ENCODE data around the gene PLA2G6. TPM values are rescaled to one million over a fixed set of nuclear protein-coding genes. Genes with fewer than 3 reads are reported as not detected.

PLA2G6 gene
- total RNA-seq, 1 experiment from 2014 or later = 36.0 TPM

DNA sequence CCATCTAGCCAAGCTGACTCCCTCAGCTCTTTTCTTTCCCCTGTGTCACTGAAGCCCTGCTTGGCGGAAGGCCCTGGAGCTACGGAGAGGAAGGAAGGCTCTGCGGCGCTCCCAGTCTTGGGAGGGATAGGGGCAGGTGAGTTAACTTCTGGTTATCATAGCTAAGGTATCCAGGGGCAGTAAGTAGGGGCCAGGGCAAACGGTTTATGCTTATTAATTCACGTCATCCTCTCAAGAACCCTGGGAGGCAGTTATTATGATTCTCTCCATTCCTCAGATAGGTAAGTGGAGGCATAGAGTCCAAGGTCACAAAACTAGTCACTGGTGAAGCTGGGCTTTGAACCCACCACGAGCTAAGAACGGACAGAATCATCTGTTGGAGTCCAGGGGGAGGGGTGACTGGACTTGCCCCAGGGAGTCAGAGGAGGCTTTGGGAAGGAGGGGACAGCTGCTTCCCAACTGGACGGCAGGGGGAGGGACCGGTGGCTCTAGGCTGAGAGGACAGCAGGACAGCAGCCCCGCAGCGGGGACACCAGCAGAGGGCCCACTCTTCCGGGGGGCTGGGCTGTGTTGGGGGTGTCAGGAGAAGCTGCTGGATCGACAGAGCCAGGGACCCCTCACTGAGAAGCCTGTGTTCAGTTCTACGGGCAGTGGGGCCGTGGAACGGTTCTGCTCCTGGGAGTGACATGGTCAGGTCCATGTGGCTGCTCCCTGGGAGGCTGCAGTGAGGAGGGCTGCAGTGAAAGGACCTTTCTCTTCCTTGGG is 74.6 kb downstream of the PLA2G6 start:
- Histone ChIP-seq H4K20me1 (ENCODE audit: insufficient read depth) (no peaks in the 10 kb centered on the region), H3K9me3 (ENCODE audit: control insufficient read depth in 1 of 2, insufficient read depth in 1 of 2, low read depth in 1 of 2, low read length in 2 of 2) (no peaks in the 10 kb centered on the region), H3K36me3 (ENCODE audit: control insufficient read depth in 1 of 2, insufficient read depth in 2 of 2, low read length in 2 of 2) (no peaks in the 10 kb centered on the region), H2AFZ (ENCODE audit: low read depth, low read length, poor library complexity, severe bottlenecking) (no peak overlapping the region), H3K27me3 (ENCODE audit: insufficient read depth, low read length) (no peaks in the 10 kb centered on the region), H3K4me2 (ENCODE audit: low read length) (no peak overlapping the region), H3K9ac (ENCODE audit: low read length) (no peak overlapping the region), H3K4me3 (replicated peaks in 1 of 2; ENCODE audit: low read depth in 1 of 2, low read length in 2 of 2) (no peak overlapping the region), H3K4me1 (ENCODE audit: control insufficient read depth in 1 of 2, insufficient read depth in 2 of 2, low read length in 2 of 2) (peaks cover 14 to 21% of the 10 kb centered on the region in 2 experiments), H3K9me2 (ENCODE audit: insufficient read depth) (no peaks in the 10 kb centered on the region), H3K79me2 (ENCODE audit: insufficient read depth, low read length) (no peaks in the 10 kb centered on the region), H3K27ac (ENCODE audit: low read depth, low read length) (no peak overlapping the region)
- CTCF ChIA-PET = no interaction called here
- TF ChIP-seq JUND (IDR thresholded peaks at IDR 0.05) (no peak), POLR2AphosphoS5 (IDR thresholded peaks at IDR 0.05; ENCODE audit: low read depth, low read length) (no peak), CBX3 (IDR thresholded peaks at IDR 0.05; ENCODE audit: low read depth) (no peak), SP1 (IDR thresholded peaks at IDR 0.05; ENCODE audit: low read depth) (no peak), EGR1 (IDR thresholded peaks at IDR 0.05; ENCODE audit: low read depth) (no peak), RAD21 (IDR thresholded peaks at IDR 0.05; ENCODE audit: low read depth) (no peak), EZH2phosphoT487 (IDR thresholded peaks at IDR 0.05; ENCODE audit: borderline replicate concordance) (no peak), EZH2 (IDR thresholded peaks at IDR 0.05) (no peak)
- TF ChIP-seq, protein P1, sequence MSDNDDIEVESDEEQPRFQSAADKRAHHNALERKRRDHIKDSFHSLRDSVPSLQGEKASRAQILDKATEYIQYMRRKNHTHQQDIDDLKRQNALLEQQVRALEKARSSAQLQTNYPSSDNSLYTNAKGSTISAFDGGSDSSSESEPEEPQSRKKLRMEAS (IDR thresholded peaks at IDR 0.05) = no peak
- TF ChIP-seq, protein P2, sequence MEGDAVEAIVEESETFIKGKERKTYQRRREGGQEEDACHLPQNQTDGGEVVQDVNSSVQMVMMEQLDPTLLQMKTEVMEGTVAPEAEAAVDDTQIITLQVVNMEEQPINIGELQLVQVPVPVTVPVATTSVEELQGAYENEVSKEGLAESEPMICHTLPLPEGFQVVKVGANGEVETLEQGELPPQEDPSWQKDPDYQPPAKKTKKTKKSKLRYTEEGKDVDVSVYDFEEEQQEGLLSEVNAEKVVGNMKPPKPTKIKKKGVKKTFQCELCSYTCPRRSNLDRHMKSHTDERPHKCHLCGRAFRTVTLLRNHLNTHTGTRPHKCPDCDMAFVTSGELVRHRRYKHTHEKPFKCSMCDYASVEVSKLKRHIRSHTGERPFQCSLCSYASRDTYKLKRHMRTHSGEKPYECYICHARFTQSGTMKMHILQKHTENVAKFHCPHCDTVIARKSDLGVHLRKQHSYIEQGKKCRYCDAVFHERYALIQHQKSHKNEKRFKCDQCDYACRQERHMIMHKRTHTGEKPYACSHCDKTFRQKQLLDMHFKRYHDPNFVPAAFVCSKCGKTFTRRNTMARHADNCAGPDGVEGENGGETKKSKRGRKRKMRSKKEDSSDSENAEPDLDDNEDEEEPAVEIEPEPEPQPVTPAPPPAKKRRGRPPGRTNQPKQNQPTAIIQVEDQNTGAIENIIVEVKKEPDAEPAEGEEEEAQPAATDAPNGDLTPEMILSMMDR (IDR thresholded peaks at IDR 0.05 in 2 of 3, conservative IDR thresholded peaks at IDR 0.05 in 1 of 3; ENCODE audit: borderline replicate concordance in 1 of 3, insufficient read depth in 1 of 3, low read depth in 2 of 3, low read length in 2 of 3) = no peak
- DNase-seq (ENCODE audit: low read depth, low spot score) (no peak), ATAC-seq (no peak)
- no TSS peak for BruUV-seq (replicated peaks)
- intact Hi-C loops (cut with micrococcal nuclease) = no loop called here
- RAD21 ChIA-PET (ENCODE audit: low non-redundant PET in 1 of 2, low total read pairs in 2 of 2, uncharacterized antibody in 2 of 2, unreplicated experiment in 2 of 2) = no interaction called here
- POLR2A ChIA-PET = no interaction called here
